IMR-90 (cell line): ENCODE data around the gene TCF7. TPM values are rescaled to one million over a fixed set of nuclear protein-coding genes. Genes with fewer than 3 reads are reported as not detected.
A peak's percentile ranks its signal among the peaks of the same experiment; 100 is the strongest.

Experiments
- ATAC-seq: fragments of 200-7000 bp; cut with Tn5 transposase; 2 replicates; pipeline ENCODE4 v1.9.1; 2020; ENCODE audit warnings: low read depth, mild to moderate bottlenecking, moderate library complexity
- BruUV-seq: library from RNA; stranded (reverse); fragments of 400-500 nt; replicated peaks from 2 replicates; lab custom pipeline; 2021; lab: Mats Ljungman, UMichigan
- CTCF ChIA-PET: fragments of 300-600 bp; formaldehyde crosslinking; extraction: SDS; loops from one replicate; lab custom pipeline; 2021; ENCODE audit warnings: antibody characterized with exemption; lab: Yijun Ruan, JAX
- POLR2A ChIA-PET: fragments of 300-600 bp; sonication (Branson Sonifier 250); formaldehyde crosslinking; loops from one replicate; lab custom pipeline; 2022; ENCODE audit warnings: antibody characterized with exemption; ENCODE audit not compliant: unreplicated experiment; lab: Charles Lee
- DNase-seq: peaks from one replicate; pipeline ENCODE4 v3.0.0; 2013
- H2AFZ ChIP-seq: replicated peaks from 2 replicates; pipeline ENCODE3; 2013; ENCODE audit warnings: low read length, mild to moderate bottlenecking; ENCODE audit not compliant: poor library complexity
- H2AK5ac ChIP-seq: 2 replicates; pipeline ENCODE4 v1.6.1; 2013; ENCODE audit warnings: low read depth, low read length, inconsistent platforms
- H2AK9ac ChIP-seq: replicated peaks from 2 replicates; pipeline ENCODE3; 2013; ENCODE audit warnings: mild to moderate bottlenecking, low read depth, low read length, moderate library complexity; ENCODE audit not compliant: poor library complexity
- H2BK120ac ChIP-seq: 2 replicates; pipeline ENCODE4 v1.6.1; 2013; ENCODE audit warnings: low read depth, low read length, inconsistent platforms
- H2BK15ac ChIP-seq: 3 replicates; pipeline ENCODE4 v1.6.1; 2013; ENCODE audit warnings: low read depth, low read length, inconsistent platforms
- H2BK20ac ChIP-seq: 2 replicates; pipeline ENCODE4 v1.6.1; 2013; ENCODE audit warnings: low read depth, mild to moderate bottlenecking, inconsistent platforms, low read length, moderate library complexity
- H2BK5ac ChIP-seq: 2 replicates; pipeline ENCODE4 v1.6.1; 2013; ENCODE audit warnings: mild to moderate bottlenecking, low read depth, low read length, inconsistent platforms; ENCODE audit not compliant: poor library complexity, severe bottlenecking
- H3K14ac ChIP-seq: replicated peaks from 2 replicates; pipeline ENCODE4 v1.6.1; 2013; ENCODE audit warnings: low read depth, low read length, inconsistent platforms
- H3K18ac ChIP-seq: 2 replicates; pipeline ENCODE4 v1.6.1; 2013; ENCODE audit warnings: low read depth, low read length, control low read depth
- H3K23ac ChIP-seq: 2 replicates; pipeline ENCODE4 v1.6.1; 2013; ENCODE audit warnings: low read depth, low read length, inconsistent platforms
- H3K27ac ChIP-seq: 2 replicates; pipeline ENCODE4 v1.5.1; 2013; ENCODE audit warnings: mild to moderate bottlenecking, control low read depth, low read length; ENCODE audit not compliant: insufficient read depth
- H3K27me3 ChIP-seq: 2 replicates; pipeline ENCODE4 v1.6.1; 2013; ENCODE audit warnings: low read length; ENCODE audit not compliant: control insufficient read depth, insufficient read depth
- H3K36me3 ChIP-seq: 2 replicates; pipeline ENCODE4 v1.6.1; 2013; ENCODE audit warnings: low read length, mixed read lengths; ENCODE audit not compliant: control insufficient read depth, insufficient read depth
- H3K4ac ChIP-seq: 2 replicates; pipeline ENCODE4 v1.6.1; 2013; ENCODE audit warnings: low read depth, low read length, inconsistent platforms
- H3K4me1 ChIP-seq: 2 replicates; pipeline ENCODE4 v1.6.1; 2013; ENCODE audit warnings: low read length, mixed read lengths; ENCODE audit not compliant: control insufficient read depth, insufficient read depth
- H3K4me2 ChIP-seq: 2 replicates; pipeline ENCODE4 v1.6.1; 2013; ENCODE audit warnings: low read depth, mild to moderate bottlenecking, control low read depth, low read length, moderate library complexity
- H3K4me3 ChIP-seq: 2 replicates; pipeline ENCODE4 v1.5.1; 2013; ENCODE audit warnings: low read depth, mild to moderate bottlenecking, control low read depth, low read length, moderate library complexity; ENCODE audit not compliant: insufficient read depth
- H3K56ac ChIP-seq: 2 replicates; pipeline ENCODE4 v1.6.1; 2013; ENCODE audit warnings: low read length, inconsistent platforms; ENCODE audit not compliant: insufficient read depth; ENCODE audit errors: extremely low read depth
- H3K79me1 ChIP-seq, 2 experiments: 2 replicates each; pipeline ENCODE4 v1.6.1; 2013; ENCODE audit warnings: low read length in 2 of 2, inconsistent platforms in 1 of 2, low read depth in 1 of 2
- H3K9ac ChIP-seq: 2 replicates; pipeline ENCODE4 v1.6.1; 2013; ENCODE audit warnings: low read depth, low read length, control low read depth
- H3K9me1 ChIP-seq: 2 replicates; pipeline ENCODE4 v1.6.1; 2013; ENCODE audit warnings: low read length, inconsistent platforms; ENCODE audit not compliant: insufficient read depth
- H3K9me3 ChIP-seq: 2 replicates; pipeline ENCODE4 v1.6.1; 2013; ENCODE audit warnings: low read length; ENCODE audit not compliant: control insufficient read depth, insufficient read depth
- H4K20me1 ChIP-seq: 2 replicates; pipeline ENCODE4 v1.6.1; 2013; ENCODE audit warnings: low read length, inconsistent platforms; ENCODE audit not compliant: insufficient read depth
- H4K5ac ChIP-seq: 2 replicates; pipeline ENCODE4 v1.6.1; 2013; ENCODE audit warnings: mild to moderate bottlenecking, low read depth, low read length, control low read depth
- H4K8ac ChIP-seq, 2 experiments: 2 replicates each; pipeline ENCODE4 v1.6.1; 2013; ENCODE audit warnings: low read depth in 2 of 2, low read length in 2 of 2, control low read depth in 1 of 2, inconsistent platforms in 1 of 2
- H4K91ac ChIP-seq: 2 replicates; pipeline ENCODE4 v1.6.1; 2013; ENCODE audit warnings: low read depth, low read length, inconsistent platforms; ENCODE audit not compliant: insufficient read depth
- BHLHE40 ChIP-seq: fragments of 150-350 bp; IDR thresholded peaks from 2 replicates; pipeline ENCODE4 v1.6.1; 2016; ENCODE audit warnings: mild to moderate bottlenecking, low read depth, low read length
- CEBPB ChIP-seq: IDR thresholded peaks from 2 replicates; pipeline ENCODE4 v1.6.1; 2012; ENCODE audit warnings: low read depth, low read length, improper control_type of control experiment
- CTCF ChIP-seq: conservative IDR thresholded peaks from 2 replicates; pipeline ENCODE4 v1.5.1; 2012; ENCODE audit warnings: mild to moderate bottlenecking, low read depth, low read length, improper control_type of control experiment
- ELK1 ChIP-seq: fragments of 150-350 bp; IDR thresholded peaks from 2 replicates; pipeline ENCODE4 v1.6.1; 2016; ENCODE audit warnings: low read depth, mild to moderate bottlenecking, low read length, moderate library complexity, borderline replicate concordance
- MAFK ChIP-seq: IDR thresholded peaks from 2 replicates; pipeline ENCODE4 v1.6.1; 2012; ENCODE audit warnings: low read depth, low read length, improper control_type of control experiment
- MAZ ChIP-seq: IDR thresholded peaks from 2 replicates; pipeline ENCODE4 v1.6.1; 2012; ENCODE audit warnings: low read depth, mild to moderate bottlenecking, low read length, improper control_type of control experiment, moderate library complexity, borderline replicate concordance
- NFE2L2 ChIP-seq: fragments of 150-350 bp; IDR thresholded peaks from 2 replicates; pipeline ENCODE4 v1.6.1; 2016; ENCODE audit warnings: low read depth, mild to moderate bottlenecking, low read length
- POLR2A ChIP-seq: IDR thresholded peaks from 2 replicates; pipeline ENCODE4 v1.6.1; 2012; ENCODE audit warnings: mild to moderate bottlenecking, low read depth, low read length
- RAD21 ChIP-seq: IDR thresholded peaks from 2 replicates; pipeline ENCODE4 v1.6.1; 2012; ENCODE audit warnings: low read length, improper control_type of control experiment
- WGBS, 2 experiments: methylation state at CpG; one replicate each; pipeline versions ENCODE4 v1.1.5 to v1.1.7; 2013; ENCODE audit warnings: missing lambda C conversion rate in 2 of 2; ENCODE audit not compliant: insufficient read length in 1 of 2; ENCODE audit errors: extremely low coverage in 2 of 2; 5-methylcytosine and 5-hydroxymethylcytosine counted together
- dilution Hi-C: fragments of 300-500 bp; cut with HindIII; formaldehyde crosslinking; loops from one replicate; pipeline ENCODE4 v1.14.3; 2018; ENCODE audit warnings: low sequenced_read_pairs; ENCODE audit not compliant: unreplicated experiment
- in situ Hi-C: fragments of 300-500 bp; cut with MboI; formaldehyde crosslinking; loops from 3 replicates; pipeline ENCODE4 v1.14.3; 2019; ENCODE audit warnings: low sequenced_read_pairs, inconsistent platforms, mixed read lengths
- intact Hi-C: fragments of 100-400 bp; cut with micrococcal nuclease; formaldehyde crosslinking; loops from 2 replicates; pipeline ENCODE4 v1.10.0; 2022
- polyA plus RNA-seq, 3 experiments: library from polyadenylated mRNA; depleted of rRNA; stranded (reverse); fragments of >200 nt; gene quantifications; 2 replicates each; pipeline ENCODE4 v1.2.3, GENCODE V29; 2012; ENCODE audit warnings: low replicate concordance in 1 of 3
- total RNA-seq: library from RNA; depleted of rRNA; stranded (reverse); fragments of >200 nt; gene quantifications from 2 replicates; pipeline ENCODE4 v1.2.3, GENCODE V29; 2012

The TCF7 gene
- total and polyA plus RNA-seq, 2 of the 4 experiments (the other 2 are of a cell fraction): 1.3 to 3.4 TPM

- Histone ChIP-seq H3K9ac (no peak overlapping the region), H3K9me3 (no peaks in the 10 kb centered on the region), H2BK20ac (no peak overlapping the region), H3K36me3 (peaks cover 41% of the 10 kb centered on the region), H2BK120ac (no peak overlapping the region), H3K4me2 (no peak overlapping the region), H3K18ac (no peak overlapping the region), H2BK15ac (no peak overlapping the region), H3K14ac (no peak overlapping the region), H4K5ac (no peak overlapping the region), H3K4me1 (peaks cover 19% of the 10 kb centered on the region), H3K4ac (no peak overlapping the region), H3K9me1 (peaks cover 28% of the 10 kb centered on the region), H3K23ac (0 out of 2 replicates have a peak overlapping the region, but pooled peaks have one; percentile 2), H4K91ac (no peak overlapping the region), H4K8ac (no peak overlapping the region), H3K56ac (no peak overlapping the region), H2AK5ac (no peak overlapping the region), H4K20me1 (peaks cover 63% of the 10 kb centered on the region), H2AK9ac (no peak overlapping the region), H2AFZ (no peak overlapping the region), H2BK5ac (no peak overlapping the region), H3K27me3 (no peaks in the 10 kb centered on the region), H3K27ac (no peak overlapping the region), H3K4me3 (no peak overlapping the region), H3K79me1 (peaks cover 41 to 87% of the 10 kb centered on the region in 2 experiments)
- ATAC-seq: no peak
- WGBS, 2 experiments: 92% methylated on average over 2 of the region's 6 CpGs; no CpG with 5 or more reads in 1 of the 2 experiments
- no peak for TF ChIP-seq CEBPB
- TF ChIP-seq ELK1: no peak
- TF ChIP-seq NFE2L2: no peak
- TF ChIP-seq CTCF: no peak
- TF ChIP-seq RAD21: no peak
- no peak for TF ChIP-seq BHLHE40
- TF ChIP-seq MAZ: no peak
- TF ChIP-seq POLR2A: no peak
- TF ChIP-seq MAFK: no peak
- DNase-seq: no peak
- in situ Hi-C loops (no loop called here), intact Hi-C loops (no loop called here), dilution Hi-C loops (no loop called here)
- POLR2A ChIA-PET: interaction anchor here (0.6 kb wide), 1 partner anchor 139 kb away, joined by 3 read pairs; no protein-coding TSS in a partner anchor
- BruUV-seq: no TSS peak
- CTCF ChIA-PET: no interaction called here
These were observed 34.6 kb downstream of the TCF7 start for GRCh38 chr5:134148986-134149539.
